Stimulated activated CD8-positive, alpha-beta memory T cell treated with anti-CD3 and anti-CD28 coated beads, Interleukin-12 subunit alpha, Interleukin-12 subunit beta, amount 100 ng/mL, for 24 hours (primary cell): Measurements from ENCODE around the gene WFDC2.

ENCODE experiments used
- DNase-seq: peaks from one replicate; pipeline ENCODE4 v3.0.0-alpha.2; 2020; ENCODE audit errors: extremely low read depth

WFDC2 gene

GRCh38 chr20:45469336-45470261 lies at the start of gene WFDC2:
WFDC2 (plus strand) TSS chr20:45469753; CDS start chr20:45469782, 29 bp downstream.
- DNase-seq: no peak

DNA sequence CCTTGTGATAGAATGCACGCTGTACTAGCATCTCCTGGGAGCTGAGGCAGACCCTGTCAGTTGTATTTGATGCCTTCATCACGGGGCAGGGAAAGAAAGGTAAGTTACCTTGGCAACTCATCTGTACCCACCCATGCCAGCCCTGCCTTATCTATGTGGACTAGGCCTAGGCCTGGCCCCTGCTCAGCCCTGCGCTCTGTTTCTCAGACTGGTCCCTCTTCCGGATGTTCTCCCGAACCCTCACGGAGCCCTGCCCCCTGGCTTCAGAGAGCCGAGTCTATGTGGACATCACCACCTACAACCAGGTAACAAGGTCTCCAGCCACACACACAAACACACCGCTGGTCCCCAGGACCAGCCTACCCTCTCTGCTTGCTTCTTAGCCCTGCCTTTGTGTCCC lies 49.4 kb upstream of the WFDC2 start:
- no peak for DNase-seq

DNA sequence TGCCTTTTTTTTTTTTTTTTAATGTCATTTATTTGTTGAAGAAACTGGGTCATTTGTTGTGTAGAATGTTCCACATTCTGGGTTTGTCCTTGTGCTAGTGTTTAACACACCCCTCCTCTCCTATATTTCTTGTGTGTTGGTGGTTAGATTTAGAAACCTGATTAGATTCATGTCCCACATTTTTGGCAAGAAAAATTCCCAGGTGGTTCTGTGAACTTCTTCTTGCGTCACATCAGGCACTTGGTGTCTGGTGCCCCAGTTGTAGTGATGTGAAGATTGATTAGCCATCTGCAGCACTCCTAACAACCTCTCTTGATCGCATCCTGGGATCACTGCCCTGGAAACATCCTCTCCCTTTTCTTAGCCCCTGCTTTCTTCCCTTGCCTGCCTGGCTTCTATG lies 45.9 kb upstream of the WFDC2 start:
- DNase-seq: no peak

DNA sequence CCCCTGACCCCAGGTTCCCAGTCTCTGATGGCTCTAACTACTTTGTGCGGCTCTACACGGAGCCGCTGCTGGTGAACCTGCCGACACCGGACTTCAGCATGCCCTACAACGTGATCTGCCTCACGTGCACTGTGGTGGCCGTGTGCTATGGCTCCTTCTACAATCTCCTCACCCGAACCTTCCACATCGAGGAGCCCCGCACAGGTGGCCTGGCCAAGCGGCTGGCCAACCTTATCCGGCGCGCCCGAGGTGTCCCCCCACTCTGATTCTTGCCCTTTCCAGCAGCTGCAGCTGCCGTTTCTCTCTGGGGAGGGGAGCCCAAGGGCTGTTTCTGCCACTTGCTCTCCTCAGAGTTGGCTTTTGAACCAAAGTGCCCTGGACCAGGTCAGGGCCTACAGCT lies 44.0 kb upstream of the WFDC2 start:
- DNase-seq: no peak

- no peak for DNase-seq
Measured at GRCh38 chr20:45426320-45427016, 43.1 kb upstream of the WFDC2 start.

DNA sequence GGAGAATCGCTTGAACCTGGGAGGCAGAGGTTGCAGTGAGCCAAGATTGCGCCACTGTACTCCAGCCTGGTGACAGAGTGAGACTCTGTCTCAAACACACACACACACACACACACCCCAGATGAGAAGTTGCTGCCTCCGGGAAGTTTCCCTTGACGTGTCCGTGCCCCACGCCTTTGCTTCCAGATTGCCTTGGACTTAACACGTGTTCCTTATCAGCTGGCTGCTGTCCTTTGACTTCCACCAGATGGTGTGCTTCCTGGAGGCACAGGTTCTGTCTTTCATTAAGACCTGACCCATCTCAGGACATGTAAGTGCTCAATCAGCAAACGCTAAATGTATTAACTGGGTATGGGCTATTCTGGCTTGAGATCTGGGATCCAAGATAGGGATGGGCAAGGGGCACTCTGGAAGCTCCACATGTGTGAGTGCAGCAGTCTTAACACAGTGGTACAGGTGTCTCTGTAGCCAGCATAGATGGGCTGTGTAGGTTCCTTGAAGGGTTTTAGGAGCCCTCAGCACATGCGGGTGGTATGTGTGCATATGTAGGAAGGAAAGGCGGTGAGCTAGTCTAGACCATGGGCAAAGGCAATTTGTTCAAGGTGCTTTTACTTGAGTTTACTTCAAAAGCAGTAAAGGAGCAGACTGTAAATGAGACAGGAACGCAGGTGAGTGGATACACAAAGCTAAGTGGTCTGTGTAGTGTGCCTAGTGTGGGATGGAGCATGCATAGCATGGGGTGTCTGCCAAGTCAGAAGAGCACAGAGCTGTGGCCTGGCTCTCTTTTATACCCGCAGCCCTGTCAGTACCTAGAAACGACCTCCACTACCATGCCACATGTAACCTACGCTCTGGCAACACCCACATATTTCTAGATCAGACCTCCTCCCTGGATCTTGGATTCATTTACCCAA lies 42.1 kb upstream of the WFDC2 start:
- DNase-seq: no peak

GRCh38 chr20:45429618-45430017 lies 39.9 kb upstream of the WFDC2 start:
- DNase-seq: no peak

GRCh38 chr20:45432294-45432693 lies 37.3 kb upstream of the WFDC2 start:
- no peak for DNase-seq

GRCh38 chr20:45433316-45433715 lies 36.2 kb upstream of the WFDC2 start:
- DNase-seq: no peak

DNA sequence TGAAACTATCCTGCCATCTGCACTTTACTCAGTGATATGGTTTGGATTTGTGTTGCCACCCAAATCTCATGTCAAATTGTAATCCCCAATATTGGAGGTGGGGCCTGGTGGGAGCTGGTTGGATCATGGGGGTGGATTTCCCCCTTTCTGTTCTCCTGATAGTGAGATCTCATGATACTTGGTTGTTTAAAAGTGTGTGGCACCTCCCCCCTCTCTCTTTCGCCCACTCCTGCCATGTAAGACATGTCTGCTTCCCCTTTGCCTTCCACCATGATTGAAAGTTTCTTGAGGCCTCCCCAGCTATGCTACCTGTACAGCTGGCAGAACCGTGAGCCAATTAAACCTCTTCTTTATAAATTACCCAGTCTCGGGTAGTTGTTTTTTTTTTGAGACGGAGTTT lies 35.6 kb upstream of the WFDC2 start:
- DNase-seq: no peak

GRCh38 chr20:45436732-45437485 lies 32.6 kb upstream of the WFDC2 start:
- DNase-seq: peak; percentile 60

DNA sequence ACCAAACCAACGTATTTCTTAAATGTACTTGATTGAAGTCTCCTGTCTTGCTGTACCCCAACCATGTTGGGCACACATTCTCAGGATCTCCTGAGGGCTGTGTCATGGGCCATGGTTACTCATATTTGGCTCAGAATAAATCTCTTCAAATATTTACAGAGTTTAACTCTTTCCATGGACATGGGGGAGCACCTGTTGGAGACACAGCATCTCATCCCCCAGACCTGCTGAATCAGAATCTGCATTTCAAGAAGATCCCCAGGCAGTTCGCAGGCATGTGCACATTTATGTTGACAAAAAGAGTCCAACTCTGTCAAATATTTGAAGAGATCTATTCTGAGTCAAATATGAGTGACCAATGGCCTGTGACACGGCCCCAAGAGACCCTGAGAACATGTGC lies 29.1 kb upstream of the WFDC2 start:
- no peak for DNase-seq

DNA sequence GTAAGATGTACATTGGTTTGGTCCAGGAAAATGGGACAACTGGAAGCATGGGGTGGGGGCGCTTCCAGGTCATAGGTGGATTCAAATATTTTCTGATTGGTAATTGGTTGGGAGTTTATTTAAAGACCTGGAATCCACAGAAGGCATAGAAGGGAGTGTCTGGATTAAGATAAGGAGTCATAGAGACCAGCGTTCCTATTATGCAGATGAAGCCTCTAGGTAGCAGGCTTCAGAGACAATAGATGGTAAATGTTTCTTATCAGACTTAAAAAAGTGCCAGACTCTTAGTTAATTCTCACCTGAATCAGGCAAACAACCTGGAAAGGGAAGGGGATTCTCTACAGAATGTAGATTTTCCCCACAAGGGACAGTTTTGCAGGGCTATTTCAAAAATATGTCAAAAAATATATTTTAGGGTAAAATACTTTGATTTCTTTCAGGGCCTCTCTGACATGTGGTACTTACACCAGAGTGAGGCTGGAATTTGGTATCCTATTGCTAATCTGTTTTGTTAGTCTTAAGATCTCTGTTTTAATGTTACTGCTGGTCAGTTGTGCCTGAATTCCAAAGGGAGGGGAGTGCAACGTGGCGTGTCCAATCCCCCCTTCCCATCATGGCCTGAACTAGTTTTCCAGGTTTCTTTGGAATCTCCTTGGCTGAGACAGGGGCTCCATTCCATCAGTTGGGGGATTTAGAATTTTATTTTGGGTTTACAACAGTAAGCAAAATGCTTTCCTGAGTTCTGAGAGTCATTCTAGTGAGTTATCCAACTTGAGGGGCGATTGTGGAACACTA lies 28.5 kb upstream of the WFDC2 start:
- no peak for DNase-seq

DNA sequence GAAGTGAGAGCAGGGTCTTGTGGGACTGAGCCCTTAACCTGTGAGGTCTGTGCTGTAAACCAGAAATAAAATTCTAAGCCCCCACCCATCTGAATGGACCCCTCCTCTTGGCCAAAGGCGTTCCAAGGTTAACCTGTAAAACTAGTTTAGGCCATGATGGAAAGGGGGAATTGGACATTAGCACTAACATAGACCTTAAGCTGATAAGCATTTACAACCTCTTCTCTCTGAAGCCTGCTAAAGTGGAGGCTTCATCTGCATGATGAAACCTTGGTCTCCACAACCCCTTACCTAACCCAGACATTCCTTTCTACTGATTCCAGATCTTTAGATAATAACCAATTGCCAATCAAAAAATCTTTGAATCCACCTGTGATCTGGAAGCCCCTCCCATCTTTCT lies 27.8 kb upstream of the WFDC2 start:
- no peak for DNase-seq

- no peak for DNase-seq
Measured at GRCh38 chr20:45444050-45444449, 25.5 kb upstream of the WFDC2 start.

DNA sequence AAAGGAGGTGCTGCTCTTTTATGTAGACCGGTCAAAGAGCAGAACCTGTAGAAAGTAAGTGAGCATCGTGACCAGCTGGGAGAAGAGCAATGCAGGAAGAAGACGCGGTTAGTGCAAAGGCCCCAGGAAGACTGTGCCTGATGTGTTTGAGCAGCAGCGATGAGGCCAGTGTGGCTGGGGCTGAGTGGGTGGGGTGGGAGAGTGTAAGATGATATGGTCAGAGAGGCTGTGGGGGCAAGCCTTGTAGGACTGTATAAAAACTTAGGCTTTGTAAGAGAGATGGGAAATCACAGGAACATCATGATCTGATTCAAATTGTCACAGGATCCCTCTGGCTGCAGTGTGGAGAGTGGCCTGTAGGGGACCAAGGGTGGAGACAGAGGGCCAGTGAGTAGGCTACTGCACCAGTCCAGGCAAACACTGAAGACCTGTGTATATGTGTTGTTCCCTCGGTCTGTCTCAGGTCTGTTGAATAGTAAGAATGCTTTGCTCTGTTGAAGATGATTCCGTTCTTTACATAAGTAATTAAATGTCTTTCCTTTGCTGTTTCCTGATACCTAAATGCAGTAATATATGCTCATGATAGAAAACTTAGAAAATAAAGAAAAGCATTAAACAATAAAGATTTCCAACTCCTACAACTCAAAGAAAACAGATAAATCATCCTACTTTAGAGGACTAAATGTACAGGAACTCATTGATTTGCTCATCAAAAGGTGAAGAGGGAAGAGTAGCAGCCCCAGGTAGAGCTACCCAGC lies 23.6 kb upstream of the WFDC2 start:
- DNase-seq: no peak

DNA sequence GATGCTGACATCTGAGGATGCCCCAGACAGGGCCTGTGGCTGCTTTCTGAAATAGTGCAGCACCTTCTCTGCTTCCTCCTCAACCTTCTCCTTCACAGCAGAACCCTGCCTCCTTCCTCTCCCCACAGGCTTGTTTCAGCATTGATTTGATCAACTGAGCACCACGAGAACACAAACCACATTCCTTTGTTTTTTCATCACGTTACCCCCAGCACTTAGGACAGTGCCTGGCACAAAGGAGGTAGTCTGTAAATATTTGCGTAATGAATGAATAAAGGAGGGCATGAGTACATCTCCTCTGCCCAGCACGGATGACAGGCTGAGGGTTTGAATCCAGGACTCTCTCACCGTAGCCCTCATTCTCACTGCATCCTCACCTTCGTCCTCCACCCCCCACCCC lies 21.3 kb upstream of the WFDC2 start:
- DNase-seq: no peak

DNA sequence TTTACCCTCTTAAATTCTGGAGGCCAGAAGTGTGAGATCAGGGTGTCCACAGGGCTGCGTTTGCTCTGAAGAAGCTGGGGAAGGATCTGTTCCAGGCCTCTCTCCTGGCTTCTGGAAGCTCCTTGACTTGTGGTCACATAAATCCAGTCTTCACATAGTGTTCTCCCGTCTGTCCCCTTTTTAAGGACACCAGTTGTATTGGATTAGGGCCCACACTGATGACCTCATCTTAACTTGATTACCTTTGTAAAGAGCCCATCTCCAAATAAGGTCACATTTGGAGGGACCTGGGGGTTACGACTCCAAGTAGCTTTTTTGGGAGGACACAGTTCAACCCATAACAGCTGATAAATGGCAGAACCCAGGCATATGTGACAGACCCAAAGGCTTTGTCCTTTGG lies 20.0 kb upstream of the WFDC2 start:
- DNase-seq: no peak

DNA sequence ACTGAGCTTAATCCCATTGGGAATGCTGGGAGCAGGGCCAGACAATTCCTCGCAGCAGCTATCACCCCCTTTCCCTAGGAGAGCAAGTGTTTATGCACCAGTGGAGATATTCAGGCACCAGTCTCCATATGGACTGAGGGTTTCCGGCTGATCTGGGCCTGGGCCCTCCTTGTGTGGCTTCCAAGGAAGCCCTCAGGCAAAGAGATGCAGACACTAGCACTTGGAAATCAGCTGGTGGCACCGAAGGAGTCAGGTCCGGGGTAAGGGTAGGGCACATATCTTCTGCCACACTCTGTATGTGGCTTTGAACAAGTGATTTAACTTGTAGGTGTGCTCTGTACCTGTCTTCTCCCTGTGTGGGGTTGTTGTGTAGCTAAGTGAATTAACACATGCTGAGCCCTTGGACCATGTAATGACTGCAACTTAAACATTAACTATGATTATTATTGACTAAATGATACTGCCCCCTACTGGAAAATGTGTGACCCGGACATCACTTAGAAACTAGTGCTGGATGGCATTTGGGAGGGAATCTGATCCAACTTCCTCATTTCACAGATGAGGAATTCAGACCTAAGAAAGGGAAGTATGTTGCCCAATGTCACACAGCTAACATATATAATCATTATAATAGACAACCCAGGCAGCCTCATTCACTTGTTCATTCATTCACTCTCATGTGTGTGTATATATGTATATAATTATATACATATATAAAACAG lies 19.3 kb upstream of the WFDC2 start:
- DNase-seq: no peak
